ENCODE measurements around the gene NR2E3. TPM values are rescaled to one million over a fixed set of nuclear protein-coding genes. Genes with fewer than 3 reads are reported as not detected.

NR2E3 gene
- total and polyA plus RNA-seq, 2 of the 4 experiments (the other 2 are of a cell fraction) = under 0.01 to 0.29 TPM

GRCh38 chr15:71808311-71809020 lies 1.9 kb upstream of the NR2E3 start:
- POLR2A ChIA-PET (ENCODE audit: unreplicated experiment) = no interaction called here
- ATAC-seq (ENCODE audit: low read depth) (no peak), DNase-seq (no peak)
- no peak overlapping the region for H3K18ac ChIP-seq (ENCODE audit: low read depth, low read length)
- dilution Hi-C loops (cut with HindIII; ENCODE audit: low sequenced_read_pairs, unreplicated experiment) (no loop called here), intact Hi-C loops (cut with micrococcal nuclease) (loop anchor here (10.0 kb wide), 1 partner anchor 914 kb away; the partner anchor contains the start of genes LRRC49 and THAP10), in situ Hi-C loops (cut with MboI; ENCODE audit: low sequenced_read_pairs) (loop anchor here (5.0 to 10.0 kb wide), 3 partner anchors 361 to 834 kb away; no protein-coding TSS in a partner anchor)
- no peak overlapping the region for H4K5ac ChIP-seq (ENCODE audit: low read depth, low read length)
- H3K4me1 ChIP-seq (ENCODE audit: control insufficient read depth, insufficient read depth, low read length) = peaks cover 15% of the 10 kb centered on the region
- no peak overlapping the region for H2AK9ac ChIP-seq (replicated peaks; ENCODE audit: low read depth, low read length, poor library complexity)
- H4K20me1 ChIP-seq (ENCODE audit: insufficient read depth, low read length) = no peaks in the 10 kb centered on the region
- H3K56ac ChIP-seq (ENCODE audit: extremely low read depth, insufficient read depth, low read length) = no peak overlapping the region
- no peak overlapping the region for H3K23ac ChIP-seq (ENCODE audit: low read depth, low read length)
- no peak overlapping the region for H3K27ac ChIP-seq (ENCODE audit: insufficient read depth, low read length)
- H2AFZ ChIP-seq (replicated peaks; ENCODE audit: low read length, poor library complexity) = no peak overlapping the region
- no peak overlapping the region for H4K8ac ChIP-seq (ENCODE audit: low read depth in 2 of 2, low read length in 2 of 2)
- H3K9me1 ChIP-seq (ENCODE audit: insufficient read depth, low read length) = peaks cover 5% of the 10 kb centered on the region; the same call in 1 of the 2 replicates
- no peak overlapping the region for H2BK15ac ChIP-seq (ENCODE audit: low read depth, low read length)
- no peak overlapping the region for H2BK120ac ChIP-seq (ENCODE audit: low read depth, low read length)
- CTCF ChIA-PET = interaction anchor here (0.7 to 1.6 kb wide), 2 partner anchors 56 to 347 kb away, joined by 3 to 5 read pairs; no protein-coding TSS in a partner anchor
- H3K4me2 ChIP-seq (ENCODE audit: low read depth, low read length) = no peak overlapping the region
- no peaks in the 10 kb centered on the region for H3K36me3 ChIP-seq (ENCODE audit: control insufficient read depth, insufficient read depth, low read length)
- BruUV-seq (replicated peaks) = no TSS peak
- H3K4ac ChIP-seq (ENCODE audit: low read depth, low read length) = no peak overlapping the region
- TF ChIP-seq ELK1 (IDR thresholded peaks at IDR 0.05; ENCODE audit: borderline replicate concordance, low read depth, low read length) (no peak), FOS (IDR thresholded peaks at IDR 0.05; ENCODE audit: low read depth, low read length) (no peak), MAZ (IDR thresholded peaks at IDR 0.05; ENCODE audit: borderline replicate concordance, low read depth, low read length) (no peak), BHLHE40 (IDR thresholded peaks at IDR 0.05; ENCODE audit: low read depth, low read length) (no peak)
- TF ChIP-seq, protein P1, sequence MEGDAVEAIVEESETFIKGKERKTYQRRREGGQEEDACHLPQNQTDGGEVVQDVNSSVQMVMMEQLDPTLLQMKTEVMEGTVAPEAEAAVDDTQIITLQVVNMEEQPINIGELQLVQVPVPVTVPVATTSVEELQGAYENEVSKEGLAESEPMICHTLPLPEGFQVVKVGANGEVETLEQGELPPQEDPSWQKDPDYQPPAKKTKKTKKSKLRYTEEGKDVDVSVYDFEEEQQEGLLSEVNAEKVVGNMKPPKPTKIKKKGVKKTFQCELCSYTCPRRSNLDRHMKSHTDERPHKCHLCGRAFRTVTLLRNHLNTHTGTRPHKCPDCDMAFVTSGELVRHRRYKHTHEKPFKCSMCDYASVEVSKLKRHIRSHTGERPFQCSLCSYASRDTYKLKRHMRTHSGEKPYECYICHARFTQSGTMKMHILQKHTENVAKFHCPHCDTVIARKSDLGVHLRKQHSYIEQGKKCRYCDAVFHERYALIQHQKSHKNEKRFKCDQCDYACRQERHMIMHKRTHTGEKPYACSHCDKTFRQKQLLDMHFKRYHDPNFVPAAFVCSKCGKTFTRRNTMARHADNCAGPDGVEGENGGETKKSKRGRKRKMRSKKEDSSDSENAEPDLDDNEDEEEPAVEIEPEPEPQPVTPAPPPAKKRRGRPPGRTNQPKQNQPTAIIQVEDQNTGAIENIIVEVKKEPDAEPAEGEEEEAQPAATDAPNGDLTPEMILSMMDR (conservative IDR thresholded peaks at IDR 0.05; ENCODE audit: low read depth, low read length) = no peak
- no peaks in the 10 kb centered on the region for H3K9me3 ChIP-seq (ENCODE audit: control insufficient read depth, insufficient read depth, low read length)
- no peak overlapping the region for H2BK20ac ChIP-seq (ENCODE audit: low read depth, low read length)
- no peak overlapping the region for H4K91ac ChIP-seq (ENCODE audit: insufficient read depth, low read depth, low read length)
- H3K27me3 ChIP-seq (ENCODE audit: control insufficient read depth, insufficient read depth, low read length) = no peaks in the 10 kb centered on the region
- H2BK5ac ChIP-seq (ENCODE audit: low read depth, low read length, poor library complexity, severe bottlenecking) = no peak overlapping the region
- no peak overlapping the region for H3K9ac ChIP-seq (ENCODE audit: low read depth, low read length)
- no peaks in the 10 kb centered on the region for H3K79me1 ChIP-seq (ENCODE audit: low read depth in 1 of 2, low read length in 2 of 2)
- 80% methylated on average over 5 of the region's 18 CpGs; no CpG with 5 or more reads in 1 of the 2 experiments for WGBS, 2 experiments (ENCODE audit: extremely low coverage in 2 of 2, insufficient read length in 1 of 2)
- H2AK5ac ChIP-seq (ENCODE audit: low read depth, low read length) = no peak overlapping the region
- H3K14ac ChIP-seq (replicated peaks; ENCODE audit: low read depth, low read length) = no peak overlapping the region
- no peak overlapping the region for H3K4me3 ChIP-seq (ENCODE audit: insufficient read depth, low read depth, low read length)
